ENCODE data around the gene CD300LD.

CD300LD gene

GRCh38 chr17:74599023-74599399 lies 6.9 kb upstream of the CD300LD start:
- H3K9ac ChIP-seq (ENCODE audit: low read length): no peak overlapping the region
- no peak overlapping the region for H3K4me3 ChIP-seq (ENCODE audit: low read depth, low read length, poor library complexity, severe bottlenecking)
- H3K4me1 ChIP-seq (ENCODE audit: insufficient read depth, low read length, severe bottlenecking): no peaks in the 10 kb centered on the region
- no peaks in the 10 kb centered on the region for H4K20me1 ChIP-seq (ENCODE audit: insufficient read depth, low read length)
- H3K27ac ChIP-seq (ENCODE audit: low read depth, low read length, poor library complexity, severe bottlenecking): no peak overlapping the region
- H3K27me3 ChIP-seq (ENCODE audit: insufficient read depth, low read length): no peaks in the 10 kb centered on the region
- H3F3A ChIP-seq (ENCODE audit: insufficient read depth, low read length): no peaks in the 10 kb centered on the region
- no peak overlapping the region for H2AFZ ChIP-seq (ENCODE audit: low read length)
- H3K9me2 ChIP-seq (ENCODE audit: low read depth, low read length): no peaks in the 10 kb centered on the region
- TF ChIP-seq CTCF (IDR thresholded peaks at IDR 0.05; ENCODE audit: low read length): no peak
- no peak for TF ChIP-seq EZH2 (IDR thresholded peaks at IDR 0.05; ENCODE audit: borderline replicate concordance, low read length)
- H3K36me3 ChIP-seq (ENCODE audit: insufficient read depth, low read length): no peaks in the 10 kb centered on the region
- H3K4me2 ChIP-seq (ENCODE audit: low read length): no peak overlapping the region
- no peaks in the 10 kb centered on the region for H3K9me3 ChIP-seq (ENCODE audit: low read length)
- H3K79me2 ChIP-seq (ENCODE audit: insufficient read depth, low read length): no peaks in the 10 kb centered on the region

GRCh38 chr17:74598346-74599022 lies 6.4 kb upstream of the CD300LD start:
- H3K79me2 ChIP-seq (ENCODE audit: insufficient read depth, low read length): no peaks in the 10 kb centered on the region
- no peaks in the 10 kb centered on the region for H3K4me1 ChIP-seq (ENCODE audit: insufficient read depth, low read length, severe bottlenecking)
- H3K4me3 ChIP-seq (ENCODE audit: low read depth, low read length, poor library complexity, severe bottlenecking): no peak overlapping the region
- no peak overlapping the region for H2AFZ ChIP-seq (ENCODE audit: low read length)
- H3K27me3 ChIP-seq (ENCODE audit: insufficient read depth, low read length): no peaks in the 10 kb centered on the region
- TF ChIP-seq CTCF (IDR thresholded peaks at IDR 0.05; ENCODE audit: low read length): no peak
- TF ChIP-seq EZH2 (IDR thresholded peaks at IDR 0.05; ENCODE audit: borderline replicate concordance, low read length): no peak
- no peak overlapping the region for H3K9ac ChIP-seq (ENCODE audit: low read length)
- H4K20me1 ChIP-seq (ENCODE audit: insufficient read depth, low read length): no peaks in the 10 kb centered on the region
- H3K9me2 ChIP-seq (ENCODE audit: low read depth, low read length): no peaks in the 10 kb centered on the region
- H3F3A ChIP-seq (ENCODE audit: insufficient read depth, low read length): no peaks in the 10 kb centered on the region
- no peaks in the 10 kb centered on the region for H3K9me3 ChIP-seq (ENCODE audit: low read length)
- H3K36me3 ChIP-seq (ENCODE audit: insufficient read depth, low read length): no peaks in the 10 kb centered on the region
- H3K27ac ChIP-seq (ENCODE audit: low read depth, low read length, poor library complexity, severe bottlenecking): no peak overlapping the region
- no peak overlapping the region for H3K4me2 ChIP-seq (ENCODE audit: low read length)

- no peak overlapping the region for H2AFZ ChIP-seq (ENCODE audit: low read length)
- no peaks in the 10 kb centered on the region for H3K36me3 ChIP-seq (ENCODE audit: insufficient read depth, low read length)
- no peak overlapping the region for H3K4me2 ChIP-seq (ENCODE audit: low read length)
- H3K9me2 ChIP-seq (ENCODE audit: low read depth, low read length): no peaks in the 10 kb centered on the region
- no peaks in the 10 kb centered on the region for H4K20me1 ChIP-seq (ENCODE audit: insufficient read depth, low read length)
- H3K4me1 ChIP-seq (ENCODE audit: insufficient read depth, low read length, severe bottlenecking): no peaks in the 10 kb centered on the region
- no peaks in the 10 kb centered on the region for H3K27me3 ChIP-seq (ENCODE audit: insufficient read depth, low read length)
- TF ChIP-seq CTCF (IDR thresholded peaks at IDR 0.05; ENCODE audit: low read length): no peak
- no peak for TF ChIP-seq EZH2 (IDR thresholded peaks at IDR 0.05; ENCODE audit: borderline replicate concordance, low read length)
- no peak overlapping the region for H3K27ac ChIP-seq (ENCODE audit: low read depth, low read length, poor library complexity, severe bottlenecking)
- no peak overlapping the region for H3K9ac ChIP-seq (ENCODE audit: low read length)
- no peaks in the 10 kb centered on the region for H3K9me3 ChIP-seq (ENCODE audit: low read length)
- no peak overlapping the region for H3K4me3 ChIP-seq (ENCODE audit: low read depth, low read length, poor library complexity, severe bottlenecking)
- no peaks in the 10 kb centered on the region for H3K79me2 ChIP-seq (ENCODE audit: insufficient read depth, low read length)
- no peaks in the 10 kb centered on the region for H3F3A ChIP-seq (ENCODE audit: insufficient read depth, low read length)
These were observed 5.1 kb upstream of the CD300LD start for GRCh38 chr17:74597069-74597790.
